OCI-LY7 (cell line): ENCODE results near the gene HLF. TPM values are rescaled to one million over a fixed set of nuclear protein-coding genes. Genes with fewer than 3 reads are reported as not detected.

Experiments
- BruUV-seq: library from RNA; stranded (reverse); fragments of 400-500 nt; replicated peaks from 2 replicates; lab custom pipeline; 2021; lab: Mats Ljungman, UMichigan
- CTCF ChIA-PET: fragments of 300-600 bp; sonication (Branson Sonifier 250); formaldehyde crosslinking; loops from one replicate; lab custom pipeline; 2022; ENCODE audit warnings: antibody characterized with exemption; ENCODE audit not compliant: unreplicated experiment; lab: Charles Lee
- POLR2A ChIA-PET: fragments of 300-600 bp; sonication (Branson Sonifier 250); formaldehyde crosslinking; loops from one replicate; lab custom pipeline; 2022; ENCODE audit warnings: antibody characterized with exemption; lab: Charles Lee
- DNase-seq: peaks from one replicate; pipeline ENCODE4 v3.0.0-alpha.2; 2015; ENCODE audit warnings: low spot score
- H2AFZ ChIP-seq: fragments of 200-600 bp; sonication (generic), shearing (Covaris generic); 2 replicates; pipeline ENCODE4 v1.6.1; 2014; ENCODE audit warnings: mild to moderate bottlenecking, antibody characterized with exemption, low read length, moderate library complexity
- H3K27ac ChIP-seq: fragments of 200-600 bp; sonication (generic); 2 replicates; pipeline ENCODE4 v1.5.1; 2014; ENCODE audit warnings: mixed run types, low read depth, mild to moderate bottlenecking, moderate library complexity, low read length, inconsistent platforms; ENCODE audit not compliant: poor library complexity, severe bottlenecking
- H3K36me3 ChIP-seq: fragments of 200-600 bp; sonication (generic); 2 replicates; pipeline ENCODE4 v1.6.1; 2014; ENCODE audit warnings: mild to moderate bottlenecking, antibody characterized with exemption, low read length, moderate library complexity, mixed read lengths; ENCODE audit not compliant: insufficient read depth
- H3K4me1 ChIP-seq: fragments of 200-600 bp; sonication (generic); 2 replicates; pipeline ENCODE4 v1.5.1; 2014; ENCODE audit warnings: mild to moderate bottlenecking, low read length; ENCODE audit not compliant: insufficient read depth, poor library complexity, severe bottlenecking
- H3K4me2 ChIP-seq: fragments of 200-600 bp; sonication (generic); 2 replicates; pipeline ENCODE4 v1.6.1; 2014; ENCODE audit warnings: mild to moderate bottlenecking, low read length
- H3K4me3 ChIP-seq: fragments of 200-600 bp; sonication (generic); 2 replicates; pipeline ENCODE4 v1.5.1; 2014; ENCODE audit warnings: mild to moderate bottlenecking, low read depth, low read length; ENCODE audit not compliant: poor library complexity, severe bottlenecking
- H3K79me2 ChIP-seq: fragments of 200-600 bp; sonication (generic); 2 replicates; pipeline ENCODE4 v1.6.1; 2016; ENCODE audit warnings: low read depth, mild to moderate bottlenecking, low read length, moderate library complexity, mixed read lengths; ENCODE audit not compliant: insufficient read depth
- H3K9me2 ChIP-seq: fragments of 200-600 bp; sonication (generic); 2 replicates; pipeline ENCODE4 v1.6.1; 2016; ENCODE audit warnings: mild to moderate bottlenecking, low read length, mixed read lengths; ENCODE audit not compliant: insufficient read depth
- H3K9me3 ChIP-seq: fragments of 200-600 bp; sonication (generic); 2 replicates; pipeline ENCODE4 v1.6.1; 2014; ENCODE audit warnings: mild to moderate bottlenecking, mixed run types, low read length, mixed read lengths
- H4K20me1 ChIP-seq: fragments of 200-600 bp; sonication (generic); 2 replicates; pipeline ENCODE4 v1.6.1; 2014; ENCODE audit warnings: mild to moderate bottlenecking, antibody characterized with exemption, low read length, moderate library complexity, mixed read lengths; ENCODE audit not compliant: insufficient read depth
- EZH2phosphoT487 ChIP-seq: fragments of 200-600 bp; sonication (generic); IDR thresholded peaks from 2 replicates; pipeline ENCODE4 v1.6.1; 2018; ENCODE audit warnings: low read depth, borderline replicate concordance, mild to moderate bottlenecking, mixed run types, antibody characterized with exemption, low read length, moderate library complexity, mixed read lengths
- intact Hi-C: fragments of 100-400 bp; cut with micrococcal nuclease; formaldehyde crosslinking; loops from one replicate; pipeline ENCODE4 v1.10.0; 2022; ENCODE audit not compliant: unreplicated experiment
- total RNA-seq, 2 experiments: library from RNA; depleted of rRNA in 1 of 2; stranded (reverse); fragments of >200 nt in 1 of 2; shearing (Covaris generic) in 1 of 2; gene quantifications; 2 replicates each; pipeline ENCODE4 v1.2.3, GENCODE V29; 2014 to 2022
- TF ChIP-seq, protein P1 (sequence below): fragments of 200-600 bp; sonication (generic); conservative IDR thresholded peaks from 2 replicates; pipeline ENCODE4 v1.5.1; 2014; ENCODE audit warnings: mild to moderate bottlenecking, antibody characterized with exemption, low read length, moderate library complexity, mixed read lengths

HLF gene
- total RNA-seq, 2 experiments from 2014 or later = 0.13 TPM; not detected in 1

DNA sequence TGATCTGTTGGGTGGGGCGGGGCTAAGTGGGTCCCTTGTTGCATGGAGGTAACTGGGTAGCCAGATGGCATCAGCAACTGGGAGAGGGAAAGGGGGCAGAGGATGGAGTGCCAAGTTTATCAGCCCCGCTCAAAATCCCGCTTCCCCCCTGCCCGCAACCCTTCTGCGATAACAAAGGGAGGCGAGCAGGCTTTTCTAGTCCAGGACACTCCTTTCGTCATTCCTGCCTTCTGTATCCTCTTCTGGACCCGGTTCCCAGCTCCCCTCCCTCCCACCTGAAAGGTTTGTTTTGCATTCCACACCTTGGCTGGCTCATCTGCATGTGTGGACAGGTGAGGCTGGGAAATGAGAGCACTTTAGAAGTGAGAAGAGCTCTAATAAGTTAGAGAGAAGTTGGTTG lies 53.3 kb downstream of the HLF start:
- no peak overlapping the region for H2AFZ ChIP-seq
- no peak overlapping the region for H3K4me2 ChIP-seq
- no TSS peak for BruUV-seq
- no peaks in the 10 kb centered on the region for H3K9me2 ChIP-seq
- no peaks in the 10 kb centered on the region for H3K79me2 ChIP-seq
- CTCF ChIA-PET = no interaction called here
- H3K27ac ChIP-seq = no peak overlapping the region
- H3K4me3 ChIP-seq = no peak overlapping the region
- intact Hi-C loops = no loop called here
- H3K36me3 ChIP-seq = no peaks in the 10 kb centered on the region
- POLR2A ChIA-PET = no interaction called here
- H3K4me1 ChIP-seq = no peaks in the 10 kb centered on the region
- DNase-seq = no peak
- no peaks in the 10 kb centered on the region for H3K9me3 ChIP-seq
- H4K20me1 ChIP-seq = no peaks in the 10 kb centered on the region
- TF ChIP-seq, protein P1, sequence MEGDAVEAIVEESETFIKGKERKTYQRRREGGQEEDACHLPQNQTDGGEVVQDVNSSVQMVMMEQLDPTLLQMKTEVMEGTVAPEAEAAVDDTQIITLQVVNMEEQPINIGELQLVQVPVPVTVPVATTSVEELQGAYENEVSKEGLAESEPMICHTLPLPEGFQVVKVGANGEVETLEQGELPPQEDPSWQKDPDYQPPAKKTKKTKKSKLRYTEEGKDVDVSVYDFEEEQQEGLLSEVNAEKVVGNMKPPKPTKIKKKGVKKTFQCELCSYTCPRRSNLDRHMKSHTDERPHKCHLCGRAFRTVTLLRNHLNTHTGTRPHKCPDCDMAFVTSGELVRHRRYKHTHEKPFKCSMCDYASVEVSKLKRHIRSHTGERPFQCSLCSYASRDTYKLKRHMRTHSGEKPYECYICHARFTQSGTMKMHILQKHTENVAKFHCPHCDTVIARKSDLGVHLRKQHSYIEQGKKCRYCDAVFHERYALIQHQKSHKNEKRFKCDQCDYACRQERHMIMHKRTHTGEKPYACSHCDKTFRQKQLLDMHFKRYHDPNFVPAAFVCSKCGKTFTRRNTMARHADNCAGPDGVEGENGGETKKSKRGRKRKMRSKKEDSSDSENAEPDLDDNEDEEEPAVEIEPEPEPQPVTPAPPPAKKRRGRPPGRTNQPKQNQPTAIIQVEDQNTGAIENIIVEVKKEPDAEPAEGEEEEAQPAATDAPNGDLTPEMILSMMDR = no peak
- no peak for TF ChIP-seq EZH2phosphoT487

DNA sequence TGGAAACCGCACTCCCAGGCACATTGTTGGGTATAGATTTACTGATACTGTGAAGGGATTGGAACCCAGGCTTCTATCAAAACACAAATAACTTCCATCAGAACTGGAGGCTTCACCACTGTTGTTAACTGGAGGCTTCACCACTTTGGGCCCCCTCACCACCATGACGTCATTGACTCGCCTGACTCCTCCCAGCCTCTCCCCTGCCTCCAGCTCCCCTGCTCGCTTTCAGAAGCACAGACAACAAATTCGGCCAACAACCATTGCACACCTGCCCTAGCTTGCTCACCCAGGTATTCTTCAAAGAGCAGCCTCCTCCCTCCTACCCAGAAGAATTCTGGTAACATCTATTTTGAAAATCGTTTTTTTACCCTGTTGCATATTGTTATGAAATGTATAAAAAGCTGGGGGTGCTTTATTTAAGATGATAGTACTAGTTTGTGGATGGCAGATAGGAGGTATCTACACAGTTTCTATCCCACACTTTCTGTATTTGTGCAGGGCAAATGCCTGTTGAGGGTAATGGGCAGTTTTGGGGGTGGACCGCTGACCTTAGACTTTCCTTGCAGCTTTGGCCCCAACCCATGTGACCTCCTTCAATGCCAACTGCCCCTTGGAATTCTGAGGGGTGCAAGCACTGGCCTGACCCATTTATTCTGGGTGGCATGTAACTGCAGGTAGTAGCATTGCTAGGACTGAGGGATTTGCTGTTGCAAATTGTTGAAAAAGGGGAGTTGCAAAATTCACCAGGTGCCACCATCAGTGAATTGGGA lies 54.1 kb downstream of the HLF start:
- TF ChIP-seq EZH2phosphoT487 = no peak
- TF ChIP-seq, protein P1 = no peak
- DNase-seq = no peak
- H3K4me3 ChIP-seq = no peak overlapping the region
- H3K36me3 ChIP-seq = no peaks in the 10 kb centered on the region
- H3K79me2 ChIP-seq = no peaks in the 10 kb centered on the region
- no peaks in the 10 kb centered on the region for H3K4me1 ChIP-seq
- ChIA-PET CTCF (no interaction called here), POLR2A (no interaction called here)
- BruUV-seq = no TSS peak
- H3K4me2 ChIP-seq = no peak overlapping the region
- intact Hi-C loops = no loop called here
- no peak overlapping the region for H3K27ac ChIP-seq
- no peaks in the 10 kb centered on the region for H3K9me2 ChIP-seq
- H3K9me3 ChIP-seq = no peaks in the 10 kb centered on the region
- no peaks in the 10 kb centered on the region for H4K20me1 ChIP-seq
- no peak overlapping the region for H2AFZ ChIP-seq

DNA sequence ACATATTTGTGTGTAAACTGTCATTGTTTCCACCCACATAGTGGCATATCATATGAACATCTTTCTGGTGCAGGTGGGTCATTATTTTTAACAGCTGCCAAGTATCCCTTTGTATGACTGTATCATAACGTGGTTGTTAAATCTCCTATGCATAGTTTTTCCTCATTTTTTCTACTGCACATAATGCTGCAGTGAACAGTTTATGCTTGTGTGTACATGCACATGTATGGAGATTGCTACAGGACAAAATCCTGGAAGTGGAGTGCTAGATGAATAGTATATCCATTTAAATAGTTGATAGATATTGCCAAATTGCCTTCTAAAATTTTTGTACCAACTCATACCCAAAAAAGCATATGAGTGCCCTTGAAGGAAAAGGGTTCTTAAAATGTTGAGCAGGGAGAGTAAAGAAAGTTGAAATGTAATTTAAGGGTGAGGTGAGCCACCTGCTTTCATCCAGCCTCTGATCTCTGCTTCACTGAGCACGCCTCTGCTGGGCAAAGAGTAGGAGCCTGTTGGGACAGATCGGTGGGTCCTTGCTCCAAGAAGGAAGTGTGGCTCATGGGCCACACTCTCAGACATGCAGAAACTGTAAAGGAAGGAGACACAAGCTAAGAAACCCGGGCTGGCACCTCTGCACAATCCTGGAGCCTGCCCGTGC lies 55.3 kb downstream of the HLF start:
- POLR2A ChIA-PET = no interaction called here

More for the DNA sequence above, 55.3 kb downstream of the HLF start:
- no peaks in the 10 kb centered on the region for H3K9me2 ChIP-seq
- no TSS peak for BruUV-seq
- no peaks in the 10 kb centered on the region for H3K4me1 ChIP-seq
- H2AFZ ChIP-seq = no peak overlapping the region
- H3K4me2 ChIP-seq = no peak overlapping the region
- no peaks in the 10 kb centered on the region for H3K79me2 ChIP-seq
- no peaks in the 10 kb centered on the region for H3K9me3 ChIP-seq
- CTCF ChIA-PET = no interaction called here
- intact Hi-C loops = no loop called here
- no peak for DNase-seq
- H3K36me3 ChIP-seq = no peaks in the 10 kb centered on the region
- H4K20me1 ChIP-seq = no peaks in the 10 kb centered on the region
- no peak overlapping the region for H3K4me3 ChIP-seq
- TF ChIP-seq, protein P1 = no peak
- no peak for TF ChIP-seq EZH2phosphoT487
- H3K27ac ChIP-seq = no peak overlapping the region
